ENCODE data around the gene FCSK.

- TF ChIP-seq CTCF (IDR thresholded peaks at IDR 0.05) (no peak), POLR2A (IDR thresholded peaks at IDR 0.05) (no peak)
These were observed 20.9 kb downstream of the FCSK start for GRCh38 chr16:70475054-70475871.

Data from body of pancreas (tissue), 4 donors.